Activated naive CD8-positive, alpha-beta T cell treated with anti-CD3 and anti-CD28 coated beads, Interleukin-2, amount 10 ng/mL, durations not matched to agents 7 days and 5 days (primary cell): ENCODE data around the gene FAM107A. TPM values are rescaled to one million over a fixed set of nuclear protein-coding genes. Genes with fewer than 3 reads are reported as not detected.

Experiments
- ATAC-seq: fragments of 150-1000 bp; cut with Tn5 transposase; one replicate; pipeline ENCODE4 v1.10.0; 2021; ENCODE audit warnings: low read depth, moderate library complexity
- POLR2A ChIA-PET: fragments of 350-600 bp; sonication (Branson Sonifier 250); formaldehyde crosslinking; loops from one replicate; lab custom pipeline; 2021; ENCODE audit warnings: antibody characterized with exemption; lab: Charles Lee
- DNase-seq: peaks from one replicate; pipeline ENCODE4 v3.0.0; 2021
- H3K27ac Mint-ChIP-seq: one replicate; pipeline ENCODE4 v1.8.0; 2022; ENCODE audit warnings: mild to moderate bottlenecking, mixed read lengths
- H3K27me3 Mint-ChIP-seq: one replicate; pipeline ENCODE4 v1.8.0; 2022; ENCODE audit warnings: mild to moderate bottlenecking, moderate library complexity, mixed read lengths
- H3K36me3 Mint-ChIP-seq: one replicate; pipeline ENCODE4 v1.8.0; 2021; ENCODE audit warnings: mild to moderate bottlenecking, mixed read lengths
- H3K4me1 Mint-ChIP-seq: one replicate; pipeline ENCODE4 v1.8.0; 2021; ENCODE audit warnings: mixed read lengths
- H3K4me3 Mint-ChIP-seq: one replicate; pipeline ENCODE4 v1.8.0; 2022; ENCODE audit warnings: mild to moderate bottlenecking, moderate library complexity, mixed read lengths
- H3K9me3 Mint-ChIP-seq: one replicate; pipeline ENCODE4 v1.8.0; 2021; ENCODE audit warnings: mixed read lengths
- total RNA-seq, 2 experiments: library from RNA; stranded (reverse); gene quantifications; one replicate each; pipeline ENCODE4 v1.2.3, GENCODE V29; 2021

The FAM107A gene
- not detected for total RNA-seq

GRCh38 chr3:58577269-58577821 is at the start of gene FAM107A:
FAM107A (minus strand) TSS chr3:58577391; CDS start chr3:58569860, 7,531 bp downstream.
- Mint-ChIP-seq H3K4me1 (no peaks in the 10 kb centered on the region), H3K4me3 (no peak within 1 kb of the TSS), H3K36me3 (no peaks in the 10 kb centered on the region), H3K9me3 (no peaks in the 10 kb centered on the region), H3K27me3 (peaks cover 11% of the 10 kb centered on the region), H3K27ac (no peak within 1 kb of the TSS)
- POLR2A ChIA-PET = no interaction called here
- DNase-seq (no peak), ATAC-seq (no peak)

GRCh38 chr3:58625196-58625824 is 48.1 kb upstream of the FAM107A start:
- no peaks in the 10 kb centered on the region for H3K9me3 Mint-ChIP-seq
- no peaks in the 10 kb centered on the region for H3K4me1 Mint-ChIP-seq
- no peaks in the 10 kb centered on the region for H3K27me3 Mint-ChIP-seq
- H3K36me3 Mint-ChIP-seq = no peaks in the 10 kb centered on the region
- no peak for ATAC-seq
- POLR2A ChIA-PET = no interaction called here
- no peak overlapping the region for H3K27ac Mint-ChIP-seq
- no peak overlapping the region for H3K4me3 Mint-ChIP-seq
- no peak for DNase-seq

GRCh38 chr3:58624550-58624949 is 47.4 kb upstream of the FAM107A start:
- H3K4me1 Mint-ChIP-seq = no peaks in the 10 kb centered on the region
- no peak for DNase-seq
- no peak overlapping the region for H3K4me3 Mint-ChIP-seq
- H3K36me3 Mint-ChIP-seq = no peaks in the 10 kb centered on the region
- H3K9me3 Mint-ChIP-seq = no peaks in the 10 kb centered on the region
- POLR2A ChIA-PET = no interaction called here
- H3K27ac Mint-ChIP-seq = no peak overlapping the region
- H3K27me3 Mint-ChIP-seq = no peaks in the 10 kb centered on the region
- ATAC-seq = no peak

GRCh38 chr3:58623961-58624360 is 46.8 kb upstream of the FAM107A start:
- Mint-ChIP-seq H3K27ac (no peak overlapping the region), H3K9me3 (no peaks in the 10 kb centered on the region), H3K4me1 (no peaks in the 10 kb centered on the region), H3K27me3 (no peaks in the 10 kb centered on the region), H3K4me3 (no peak overlapping the region), H3K36me3 (no peaks in the 10 kb centered on the region)
- ATAC-seq = no peak
- DNase-seq = no peak
- POLR2A ChIA-PET = no interaction called here

- no peaks in the 10 kb centered on the region for H3K27me3 Mint-ChIP-seq
- no peak overlapping the region for H3K27ac Mint-ChIP-seq
- POLR2A ChIA-PET = no interaction called here
- H3K4me1 Mint-ChIP-seq = no peaks in the 10 kb centered on the region
- H3K9me3 Mint-ChIP-seq = no peaks in the 10 kb centered on the region
- DNase-seq (no peak), ATAC-seq (no peak)
- H3K4me3 Mint-ChIP-seq = no peak overlapping the region
- no peaks in the 10 kb centered on the region for H3K36me3 Mint-ChIP-seq
Measured at GRCh38 chr3:58623478-58623877, 46.3 kb upstream of the FAM107A start.

GRCh38 chr3:58622892-58623291 is 45.7 kb upstream of the FAM107A start:
- Mint-ChIP-seq H3K27me3 (no peaks in the 10 kb centered on the region), H3K4me3 (no peak overlapping the region), H3K27ac (no peak overlapping the region), H3K9me3 (no peaks in the 10 kb centered on the region), H3K4me1 (no peaks in the 10 kb centered on the region), H3K36me3 (no peaks in the 10 kb centered on the region)
- ATAC-seq = no peak
- DNase-seq = no peak
- POLR2A ChIA-PET = no interaction called here

- Mint-ChIP-seq H3K27ac (no peak overlapping the region), H3K4me1 (no peaks in the 10 kb centered on the region), H3K4me3 (no peak overlapping the region), H3K36me3 (no peaks in the 10 kb centered on the region), H3K9me3 (no peaks in the 10 kb centered on the region), H3K27me3 (no peaks in the 10 kb centered on the region)
- DNase-seq = no peak
- no peak for ATAC-seq
- POLR2A ChIA-PET = no interaction called here
Measured at GRCh38 chr3:58622436-58622835, 45.2 kb upstream of the FAM107A start.

GRCh38 chr3:58621086-58621830 is 44.1 kb upstream of the FAM107A start:
- Mint-ChIP-seq H3K4me3 (no peak overlapping the region), H3K9me3 (no peaks in the 10 kb centered on the region), H3K27ac (no peak overlapping the region), H3K4me1 (no peaks in the 10 kb centered on the region), H3K36me3 (no peaks in the 10 kb centered on the region), H3K27me3 (no peaks in the 10 kb centered on the region)
- no peak for DNase-seq
- POLR2A ChIA-PET = no interaction called here
- ATAC-seq = no peak

- no peak for DNase-seq
- H3K36me3 Mint-ChIP-seq = no peaks in the 10 kb centered on the region
- H3K9me3 Mint-ChIP-seq = no peaks in the 10 kb centered on the region
- POLR2A ChIA-PET = no interaction called here
- H3K27me3 Mint-ChIP-seq = peaks cover 5% of the 10 kb centered on the region
- ATAC-seq = no peak
- no peaks in the 10 kb centered on the region for H3K4me1 Mint-ChIP-seq
- H3K4me3 Mint-ChIP-seq = no peak overlapping the region
- no peak overlapping the region for H3K27ac Mint-ChIP-seq
Measured at GRCh38 chr3:58620421-58620820, 43.2 kb upstream of the FAM107A start.

GRCh38 chr3:58617338-58617761 is 40.2 kb upstream of the FAM107A start:
- no peaks in the 10 kb centered on the region for H3K9me3 Mint-ChIP-seq
- ATAC-seq (no peak), DNase-seq (no peak)
- POLR2A ChIA-PET = no interaction called here
- H3K36me3 Mint-ChIP-seq = no peaks in the 10 kb centered on the region
- no peak overlapping the region for H3K27ac Mint-ChIP-seq
- H3K4me1 Mint-ChIP-seq = no peaks in the 10 kb centered on the region
- H3K4me3 Mint-ChIP-seq = no peak overlapping the region
- peaks cover 5% of the 10 kb centered on the region for H3K27me3 Mint-ChIP-seq

- peaks cover 9% of the 10 kb centered on the region for H3K27me3 Mint-ChIP-seq
- no peak overlapping the region for H3K27ac Mint-ChIP-seq
- ATAC-seq (no peak), DNase-seq (no peak)
- H3K4me3 Mint-ChIP-seq = no peak overlapping the region
- peaks cover 2% of the 10 kb centered on the region for H3K4me1 Mint-ChIP-seq
- no peaks in the 10 kb centered on the region for H3K9me3 Mint-ChIP-seq
- POLR2A ChIA-PET = no interaction called here
- no peaks in the 10 kb centered on the region for H3K36me3 Mint-ChIP-seq
Measured at GRCh38 chr3:58613236-58614132, 36.3 kb upstream of the FAM107A start.

GRCh38 chr3:58612830-58613229 is 35.6 kb upstream of the FAM107A start:
- ATAC-seq (no peak), DNase-seq (no peak)
- H3K27me3 Mint-ChIP-seq = peaks cover 14% of the 10 kb centered on the region
- POLR2A ChIA-PET = no interaction called here
- H3K36me3 Mint-ChIP-seq = no peaks in the 10 kb centered on the region
- no peaks in the 10 kb centered on the region for H3K9me3 Mint-ChIP-seq
- H3K4me3 Mint-ChIP-seq = no peak overlapping the region
- H3K4me1 Mint-ChIP-seq = peaks cover 4% of the 10 kb centered on the region
- H3K27ac Mint-ChIP-seq = no peak overlapping the region

- ATAC-seq (no peak), DNase-seq (no peak)
- no peaks in the 10 kb centered on the region for H3K9me3 Mint-ChIP-seq
- H3K27ac Mint-ChIP-seq = no peak overlapping the region
- peaks cover 23% of the 10 kb centered on the region for H3K27me3 Mint-ChIP-seq
- no peak overlapping the region for H3K4me3 Mint-ChIP-seq
- no peaks in the 10 kb centered on the region for H3K36me3 Mint-ChIP-seq
- peaks cover 4% of the 10 kb centered on the region for H3K4me1 Mint-ChIP-seq
- POLR2A ChIA-PET = no interaction called here
Measured at GRCh38 chr3:58609990-58610389, 32.8 kb upstream of the FAM107A start.
